Endothelial cell of umbilical vein (primary cell): Measurements from ENCODE around the gene PRR36. TPM values are rescaled to one million over a fixed set of nuclear protein-coding genes. Genes with fewer than 3 reads are reported as not detected.

Source experiments
- BruUV-seq: library from RNA; stranded (reverse); fragments of 400-500 nt; replicated peaks from 2 replicates; lab custom pipeline; 2021; lab: Mats Ljungman, UMichigan
- CTCF ChIA-PET: fragments of 300-600, 350-600 bp; sonication (Branson Sonifier 250); formaldehyde crosslinking; loops from one replicate; lab custom pipeline; 2021; ENCODE audit warnings: antibody characterized with exemption, inconsistent platforms; lab: Charles Lee
- POLR2A ChIA-PET: fragments of 300-600, 350-600 bp; sonication (Branson Sonifier 250); formaldehyde crosslinking; loops from one replicate; lab custom pipeline; 2021; ENCODE audit warnings: antibody characterized with exemption, inconsistent platforms; lab: Charles Lee
- DNase-seq: peaks from one replicate; pipeline ENCODE4 v3.0.0-alpha.2; 2011; ENCODE audit warnings: low read depth, low spot score
- FAIRE-seq: peaks from 2 replicates; lab custom pipeline; 2011; peaks lifted over from hg19 to GRCh38; lab: Jason Lieb, UNC
- H2AFZ ChIP-seq: 2 replicates; pipeline ENCODE4 v1.6.0; 2012; ENCODE audit warnings: low read depth, low read length, control low read depth, inconsistent platforms
- H3K27ac ChIP-seq: 2 replicates; pipeline ENCODE4 v1.5.1; 2011; ENCODE audit warnings: low read depth, mild to moderate bottlenecking, control low read depth, low read length, moderate library complexity; ENCODE audit not compliant: insufficient read depth
- H3K27me3 ChIP-seq, 2 experiments: 2 replicates each; pipeline versions ENCODE4 v1.6.0 to v1.6.1; 2011; ENCODE audit warnings: low read length in 2 of 2, mixed read lengths in 1 of 2; ENCODE audit not compliant: control insufficient read depth in 2 of 2, insufficient read depth in 2 of 2
- H3K36me3 ChIP-seq, 2 experiments: 2 replicates in 1 of 2; 3 replicates in 1 of 2; pipeline ENCODE4 v1.5.1; 2011; ENCODE audit warnings: low read length in 2 of 2, mild to moderate bottlenecking in 1 of 2, moderate library complexity in 1 of 2; ENCODE audit not compliant: control insufficient read depth in 2 of 2, insufficient read depth in 2 of 2; ENCODE audit errors: extremely low read depth in 1 of 2
- H3K4me1 ChIP-seq: 3 replicates; pipeline ENCODE4 v1.5.1; 2011; ENCODE audit warnings: mild to moderate bottlenecking, low read length; ENCODE audit not compliant: control insufficient read depth, insufficient read depth; ENCODE audit errors: extremely low read depth
- H3K4me2 ChIP-seq: 2 replicates; pipeline ENCODE4 v1.6.1; 2011; ENCODE audit warnings: low read length, control low read depth, mixed read lengths; ENCODE audit not compliant: insufficient read depth
- H3K4me3 ChIP-seq, 3 experiments: fragments of 200-600 bp in 1 of 3; sonication (generic), shearing (Covaris generic) in 1 of 3; replicated peaks in 1 of 3; 2 replicates each; pipeline ENCODE4 v1.5.1; 2011 to 2016; ENCODE audit warnings: control low read depth in 3 of 3, low read length in 3 of 3, mild to moderate bottlenecking in 2 of 3, inconsistent platforms in 1 of 3, low read depth in 1 of 3, moderate library complexity in 1 of 3; ENCODE audit not compliant: insufficient read depth in 1 of 3
- H3K79me2 ChIP-seq: 2 replicates; pipeline ENCODE4 v1.6.0; 2012; ENCODE audit warnings: low read length, inconsistent platforms; ENCODE audit not compliant: control insufficient read depth, insufficient read depth
- H3K9ac ChIP-seq: replicated peaks from 2 replicates; pipeline ENCODE3; 2011; ENCODE audit warnings: low read length, control low read depth; ENCODE audit not compliant: insufficient read depth; ENCODE audit errors: extremely low read depth
- H3K9me1 ChIP-seq: replicated peaks from 3 replicates; pipeline ENCODE4 v1.6.0; 2011; ENCODE audit warnings: mild to moderate bottlenecking, low read length; ENCODE audit not compliant: control insufficient read depth, insufficient read depth; ENCODE audit errors: extremely low read depth
- H3K9me3 ChIP-seq: replicated peaks from 2 replicates; pipeline ENCODE4 v1.5.1; 2012; ENCODE audit warnings: low read length, inconsistent platforms; ENCODE audit not compliant: control insufficient read depth, insufficient read depth
- H4K20me1 ChIP-seq: replicated peaks from 2 replicates; pipeline ENCODE3; 2011; ENCODE audit warnings: mild to moderate bottlenecking, low read length; ENCODE audit not compliant: control insufficient read depth, insufficient read depth; ENCODE audit errors: extremely low read depth
- EZH2 ChIP-seq: IDR thresholded peaks from 2 replicates; pipeline ENCODE4 v1.6.1; 2012; ENCODE audit warnings: borderline replicate concordance, low read depth, mild to moderate bottlenecking, moderate library complexity, low read length, inconsistent platforms; ENCODE audit not compliant: severe bottlenecking
- FOS ChIP-seq: IDR thresholded peaks from 2 replicates; pipeline ENCODE4 v1.6.1; 2011; ENCODE audit warnings: mild to moderate bottlenecking, low read length, moderate library complexity, borderline replicate concordance; ENCODE audit not compliant: insufficient read depth
- GATA2 ChIP-seq: IDR thresholded peaks from 2 replicates; pipeline ENCODE4 v1.7.0; 2011; ENCODE audit warnings: low read depth, mild to moderate bottlenecking, moderate library complexity, mixed read lengths, low read length; ENCODE audit not compliant: insufficient read length, insufficient read depth
- JUN ChIP-seq: IDR thresholded peaks from 2 replicates; pipeline ENCODE4 v1.6.1; 2011; ENCODE audit warnings: borderline replicate concordance, low read depth; ENCODE audit not compliant: insufficient read length, insufficient read depth
- MYC ChIP-seq: IDR thresholded peaks from one replicate; pipeline ENCODE4 v1.6.1; 2011; ENCODE audit warnings: mild to moderate bottlenecking, low read depth, low read length
- POLR2A ChIP-seq: IDR thresholded peaks from 2 replicates; pipeline ENCODE4 v1.6.1; 2012; ENCODE audit warnings: low read depth, mild to moderate bottlenecking, control low read depth, low read length
- POLR2AphosphoS5 ChIP-seq: IDR thresholded peaks from 2 replicates; pipeline ENCODE4 v1.6.1; 2012; ENCODE audit warnings: low read depth, mild to moderate bottlenecking, control low read depth, low read length, moderate library complexity; ENCODE audit not compliant: insufficient read depth
- dilution Hi-C: fragments of 300-500 bp; cut with MboI; formaldehyde crosslinking; loops from one replicate; pipeline ENCODE4 v1.15.0; 2019; ENCODE audit warnings: low sequenced_read_pairs; ENCODE audit not compliant: extremely low pct_ligation_motif_present
- intact Hi-C: fragments of 100-400 bp; cut with micrococcal nuclease; formaldehyde crosslinking; loops from one replicate; pipeline ENCODE4 v1.10.0; 2022
- polyA plus RNA-seq, 4 experiments: library from polyadenylated mRNA; depleted of rRNA in 3 of 4; stranded (reverse) in 3 of 4; unstranded in 1 of 4; fragments of >200 nt; gene quantifications; 2 replicates each; pipeline versions ENCODE4 v1.2.1 to v1.2.3, GENCODE V29; 2011 to 2012; ENCODE audit warnings: missing spikeins in 1 of 4
- total RNA-seq: library from RNA; stranded (reverse); gene quantifications from 2 replicates; pipeline ENCODE4 v1.2.3, GENCODE V29; 2021
- TF ChIP-seq, protein P1 (sequence below), 2 donors: IDR thresholded peaks; 1 replicate in 1 of 2; 2 replicates in 1 of 2; pipeline ENCODE4 v1.5.1; 2011; ENCODE audit warnings: low read length in 2 of 2, mild to moderate bottlenecking in 2 of 2, moderate library complexity in 2 of 2, control low read depth in 1 of 2, inconsistent platforms in 1 of 2, low read depth in 1 of 2; ENCODE audit not compliant: insufficient read depth in 1 of 2; ENCODE audit errors: extremely low read depth in 1 of 2
- TF ChIP-seq, protein P2 (sequence below): IDR thresholded peaks from 2 replicates; pipeline ENCODE4 v1.6.1; 2011; ENCODE audit not compliant: insufficient read depth, insufficient read length

Gene PRR36
- total and polyA plus RNA-seq, 2 donors (not counting 3 experiments of a cell fraction or from before 2014, with no cell fraction given), result not detected

DNA sequence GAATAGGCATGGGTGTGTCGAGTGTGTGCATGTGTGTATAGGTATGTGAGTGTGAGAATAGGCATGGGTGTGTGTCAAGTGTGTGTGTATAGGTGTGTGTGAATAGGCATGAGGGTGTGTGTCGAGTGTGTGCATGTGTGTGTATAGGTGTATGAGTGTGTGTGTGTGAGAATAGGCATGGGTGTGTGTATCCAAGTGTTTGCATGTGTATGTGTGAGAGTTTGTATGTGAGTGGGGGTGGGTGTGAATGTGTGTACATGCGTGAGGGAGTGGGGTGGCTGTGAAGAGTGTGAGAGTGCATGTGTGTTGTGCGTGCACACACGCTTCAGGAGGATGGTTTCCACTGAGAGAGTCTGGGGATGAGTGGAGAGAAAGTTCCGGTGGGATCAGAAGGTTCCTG is 30.7 kb downstream of the PRR36 start:
- Histone ChIP-seq H4K20me1 (no peaks in the 10 kb centered on the region), H3K79me2 (no peaks in the 10 kb centered on the region), H3K9me1 (no peaks in the 10 kb centered on the region), H3K9ac (no peak overlapping the region), H3K4me1 (no peaks in the 10 kb centered on the region), H3K27ac (no peak overlapping the region), H3K4me3 (no peak overlapping the region), H3K9me3 (no peaks in the 10 kb centered on the region), H3K27me3 (no peaks in the 10 kb centered on the region), H2AFZ (no peak overlapping the region), H3K36me3 (no peaks in the 10 kb centered on the region), H3K4me2 (no peak overlapping the region)
- no peak for DNase-seq
- no TSS peak for BruUV-seq
- dilution Hi-C loops (no loop called here), intact Hi-C loops (no loop called here)
- POLR2A ChIA-PET, result no interaction called here
- FAIRE-seq, result no peak
- CTCF ChIA-PET, result interaction anchor here (1.3 kb wide), 1 partner anchor 9 kb away, joined by 6 read pairs; no protein-coding TSS in a partner anchor
- TF ChIP-seq, protein P1, sequence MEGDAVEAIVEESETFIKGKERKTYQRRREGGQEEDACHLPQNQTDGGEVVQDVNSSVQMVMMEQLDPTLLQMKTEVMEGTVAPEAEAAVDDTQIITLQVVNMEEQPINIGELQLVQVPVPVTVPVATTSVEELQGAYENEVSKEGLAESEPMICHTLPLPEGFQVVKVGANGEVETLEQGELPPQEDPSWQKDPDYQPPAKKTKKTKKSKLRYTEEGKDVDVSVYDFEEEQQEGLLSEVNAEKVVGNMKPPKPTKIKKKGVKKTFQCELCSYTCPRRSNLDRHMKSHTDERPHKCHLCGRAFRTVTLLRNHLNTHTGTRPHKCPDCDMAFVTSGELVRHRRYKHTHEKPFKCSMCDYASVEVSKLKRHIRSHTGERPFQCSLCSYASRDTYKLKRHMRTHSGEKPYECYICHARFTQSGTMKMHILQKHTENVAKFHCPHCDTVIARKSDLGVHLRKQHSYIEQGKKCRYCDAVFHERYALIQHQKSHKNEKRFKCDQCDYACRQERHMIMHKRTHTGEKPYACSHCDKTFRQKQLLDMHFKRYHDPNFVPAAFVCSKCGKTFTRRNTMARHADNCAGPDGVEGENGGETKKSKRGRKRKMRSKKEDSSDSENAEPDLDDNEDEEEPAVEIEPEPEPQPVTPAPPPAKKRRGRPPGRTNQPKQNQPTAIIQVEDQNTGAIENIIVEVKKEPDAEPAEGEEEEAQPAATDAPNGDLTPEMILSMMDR (IDR thresholded peaks at IDR 0.05; ENCODE audit: extremely low read depth in 1 of 2, insufficient read depth in 1 of 2, low read depth in 1 of 2, low read length in 2 of 2), result no peak
- TF ChIP-seq POLR2AphosphoS5, result no peak
- TF ChIP-seq FOS, result no peak
- TF ChIP-seq, protein P2, sequence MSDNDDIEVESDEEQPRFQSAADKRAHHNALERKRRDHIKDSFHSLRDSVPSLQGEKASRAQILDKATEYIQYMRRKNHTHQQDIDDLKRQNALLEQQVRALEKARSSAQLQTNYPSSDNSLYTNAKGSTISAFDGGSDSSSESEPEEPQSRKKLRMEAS, result no peak
- no peak for TF ChIP-seq POLR2A
- no peak for TF ChIP-seq GATA2
- TF ChIP-seq MYC, result no peak
- no peak for TF ChIP-seq JUN
- no peak for TF ChIP-seq EZH2
